ENCODE data around the gene CPSF7. TPM values are rescaled to one million over a fixed set of nuclear protein-coding genes. Genes with fewer than 3 reads are reported as not detected.

CPSF7 gene
- total RNA-seq, 1 experiment from 2014 or later: 51.1 TPM

DNA sequence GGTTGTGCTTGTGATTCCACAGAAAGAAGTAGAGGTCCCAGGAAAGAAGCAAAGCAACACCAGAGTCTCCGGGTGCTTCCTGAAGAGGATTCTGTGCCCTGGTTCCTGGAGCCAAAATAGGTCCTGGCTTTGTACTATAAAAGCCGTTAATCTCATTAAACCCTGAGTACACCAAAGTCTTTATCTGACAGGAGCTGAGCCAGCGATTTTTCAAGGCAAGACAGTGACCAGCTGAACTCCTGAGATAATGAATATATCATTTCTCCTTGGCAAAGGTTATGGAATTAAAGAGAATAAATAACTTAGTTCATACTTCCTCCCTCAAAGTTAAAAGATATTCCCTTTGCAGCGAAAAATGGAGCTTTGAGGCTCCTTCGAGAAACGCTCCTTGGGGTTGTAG is 62.4 kb downstream of the CPSF7 start:
- no peak for TF ChIP-seq EZH2 (IDR thresholded peaks at IDR 0.05; ENCODE audit: low read length, unreplicated experiment)
- TF ChIP-seq CTCF (conservative IDR thresholded peaks at IDR 0.05; ENCODE audit: low read depth, low read length): no peak
- no peak for TF ChIP-seq EZH2phosphoT487 (IDR thresholded peaks at IDR 0.05; ENCODE audit: borderline replicate concordance, low read length)
- H3K27ac ChIP-seq (ENCODE audit: low read length): no peak overlapping the region
- ChIA-PET POLR2A (ENCODE audit: unreplicated experiment) (no interaction called here), CTCF (no interaction called here)
- H2AFZ ChIP-seq (ENCODE audit: low read length): no peak overlapping the region
- peaks cover 7% of the 10 kb centered on the region; the same call in 1 of the 2 replicates for H3K4me1 ChIP-seq (ENCODE audit: insufficient read depth, low read length)
- H3K9me2 ChIP-seq (replicated peaks; ENCODE audit: low read length): no peaks in the 10 kb centered on the region
- no peak overlapping the region for H3K9ac ChIP-seq (ENCODE audit: low read length)
- peaks cover 22% of the 10 kb centered on the region for H3K79me2 ChIP-seq (ENCODE audit: low read length)
- DNase-seq (no peak), ATAC-seq (no peak)
- no peak overlapping the region for H3K4me3 ChIP-seq (ENCODE audit: low read length)
- H4K20me1 ChIP-seq (ENCODE audit: low read length): no peaks in the 10 kb centered on the region
- no peak overlapping the region for H3K4me2 ChIP-seq (ENCODE audit: low read length)
- peaks cover 6% of the 10 kb centered on the region for H3K9me3 ChIP-seq (ENCODE audit: low read length)
- no TSS peak for BruUV-seq (replicated peaks)
- intact Hi-C loops (cut with micrococcal nuclease): no loop called here
- no peaks in the 10 kb centered on the region for H3F3A ChIP-seq (ENCODE audit: low read length, unreplicated experiment)
- H3K27me3 ChIP-seq (ENCODE audit: low read length): no peaks in the 10 kb centered on the region
- peaks cover 68% of the 10 kb centered on the region for H3K36me3 ChIP-seq (ENCODE audit: low read depth, low read length)

- DNase-seq (no peak), ATAC-seq (no peak)
- CTCF ChIA-PET: interaction anchor here (0.9 kb wide), 1 partner anchor 22 kb away, joined by 3 read pairs; no protein-coding TSS in a partner anchor
- no peaks in the 10 kb centered on the region for H4K20me1 ChIP-seq (ENCODE audit: low read length)
- H3F3A ChIP-seq (ENCODE audit: low read length, unreplicated experiment): no peaks in the 10 kb centered on the region
- no peak overlapping the region for H3K9ac ChIP-seq (ENCODE audit: low read length)
- H3K9me2 ChIP-seq (replicated peaks; ENCODE audit: low read length): no peaks in the 10 kb centered on the region
- H3K27me3 ChIP-seq (ENCODE audit: low read length): no peaks in the 10 kb centered on the region
- no TSS peak for BruUV-seq (replicated peaks)
- intact Hi-C loops (cut with micrococcal nuclease): no loop called here
- H3K4me3 ChIP-seq (ENCODE audit: low read length): peak overlapping the region; percentile 79
- H3K9me3 ChIP-seq (ENCODE audit: low read length): no peaks in the 10 kb centered on the region
- H3K4me1 ChIP-seq (ENCODE audit: insufficient read depth, low read length): peaks cover 17% of the 10 kb centered on the region
- no peak overlapping the region for H2AFZ ChIP-seq (ENCODE audit: low read length)
- H3K36me3 ChIP-seq (ENCODE audit: low read depth, low read length): peaks cover 45% of the 10 kb centered on the region
- H3K4me2 ChIP-seq (ENCODE audit: low read length): peak overlapping the region; percentile 100
- H3K79me2 ChIP-seq (ENCODE audit: low read length): peaks cover 41% of the 10 kb centered on the region
- H3K27ac ChIP-seq (ENCODE audit: low read length): no peak overlapping the region
- POLR2A ChIA-PET (ENCODE audit: unreplicated experiment): no interaction called here
- TF ChIP-seq CTCF (conservative IDR thresholded peaks at IDR 0.05; ENCODE audit: low read depth, low read length) (no peak), EZH2 (IDR thresholded peaks at IDR 0.05; ENCODE audit: low read length, unreplicated experiment) (no peak), EZH2phosphoT487 (IDR thresholded peaks at IDR 0.05; ENCODE audit: borderline replicate concordance, low read length) (no peak)
Observed at GRCh38 chr11:61364012-61364675, 65.6 kb downstream of the CPSF7 start.

GRCh38 chr11:61362542-61362875 is 67.3 kb downstream of the CPSF7 start:
- intact Hi-C loops (cut with micrococcal nuclease): loop anchor here (2.0 kb wide), 1 partner anchor 26 kb away; no protein-coding TSS in a partner anchor
- no peaks in the 10 kb centered on the region for H4K20me1 ChIP-seq (ENCODE audit: low read length)
- H3K4me1 ChIP-seq (ENCODE audit: insufficient read depth, low read length): peaks cover 17% of the 10 kb centered on the region
- H3K4me2 ChIP-seq (ENCODE audit: low read length): peak overlapping the region; percentile 100
- TSS peak; percentile 74 for BruUV-seq (replicated peaks)
- H3K9me2 ChIP-seq (replicated peaks; ENCODE audit: low read length): no peaks in the 10 kb centered on the region
- DNase-seq (peak; percentile 34), ATAC-seq (peak; percentile 12)
- peak overlapping the region; percentile 79 for H3K4me3 ChIP-seq (ENCODE audit: low read length)
- H3K9ac ChIP-seq (ENCODE audit: low read length): peak overlapping the region; percentile 96
- TF ChIP-seq EZH2phosphoT487 (IDR thresholded peaks at IDR 0.05; ENCODE audit: borderline replicate concordance, low read length) (no peak), CTCF (conservative IDR thresholded peaks at IDR 0.05; ENCODE audit: low read depth, low read length) (no peak), EZH2 (IDR thresholded peaks at IDR 0.05; ENCODE audit: low read length, unreplicated experiment) (no peak)
- H3K27ac ChIP-seq (ENCODE audit: low read length): peak overlapping the region; percentile 93
- peaks cover 43% of the 10 kb centered on the region for H3K79me2 ChIP-seq (ENCODE audit: low read length)
- H3K27me3 ChIP-seq (ENCODE audit: low read length): no peaks in the 10 kb centered on the region
- peaks cover 31% of the 10 kb centered on the region for H3K36me3 ChIP-seq (ENCODE audit: low read depth, low read length)
- H3F3A ChIP-seq (ENCODE audit: low read length, unreplicated experiment): no peaks in the 10 kb centered on the region
- POLR2A ChIA-PET (ENCODE audit: unreplicated experiment): interaction anchor here (0.5 to 1.0 kb wide), 2 partner anchors 30 to 41 kb away, joined by 6 to 7 read pairs; partner anchors contain the start of gene TMEM216
- no peaks in the 10 kb centered on the region for H3K9me3 ChIP-seq (ENCODE audit: low read length)
- CTCF ChIA-PET: interaction anchor here (0.7 to 2.5 kb wide), 3 partner anchors 14 to 30 kb away, joined by 3 to 18 read pairs (median 4); no protein-coding TSS in a partner anchor
- H2AFZ ChIP-seq (ENCODE audit: low read length): peak overlapping the region; percentile 95
